Stimulated activated CD8-positive, alpha-beta memory T cell treated with anti-CD3 and anti-CD28 coated beads, Interleukin-15, amount 100 ng/mL, for 48 hours (primary cell): ENCODE measurements around the gene NEMF.
"Not testable (repeated sequence)": the region's sequence is repeated elsewhere in the genome, so short reads cannot be mapped to it uniquely, and the experiment has no call there.

ENCODE experiments used
- DNase-seq, 2 donors: peaks; one replicate each; pipeline ENCODE4 v3.0.0-alpha.2; 2020; ENCODE audit warnings: low read depth in 2 of 2

Gene NEMF

DNA sequence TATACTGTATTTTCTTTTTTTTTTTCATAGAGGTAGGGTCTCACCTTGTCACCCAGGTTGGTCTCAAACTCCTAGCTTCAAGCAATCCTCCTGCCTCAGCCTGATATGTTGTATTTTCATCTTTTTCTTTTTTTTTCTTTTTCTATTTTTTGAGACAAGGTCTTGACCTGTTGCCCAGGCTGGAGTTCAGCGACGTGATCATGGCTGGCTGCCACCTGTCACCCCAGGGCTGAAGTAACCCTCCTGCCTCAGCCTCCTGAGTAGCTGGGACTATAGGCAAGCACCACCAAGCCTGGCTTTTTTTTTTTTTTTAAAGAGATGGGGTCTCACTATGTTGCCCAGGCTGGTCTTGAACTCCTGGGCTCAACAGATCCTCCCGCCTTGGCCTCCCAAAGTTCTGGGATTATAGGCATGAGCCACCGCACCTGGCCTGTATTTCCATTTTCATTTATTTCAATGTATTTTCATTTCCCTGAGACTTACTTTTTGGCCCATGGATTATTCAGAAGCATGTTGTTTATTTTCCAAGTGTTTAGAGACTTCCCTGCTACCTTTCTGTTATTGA is 24.1 kb upstream of the NEMF start:
- no peak for DNase-seq

DNA sequence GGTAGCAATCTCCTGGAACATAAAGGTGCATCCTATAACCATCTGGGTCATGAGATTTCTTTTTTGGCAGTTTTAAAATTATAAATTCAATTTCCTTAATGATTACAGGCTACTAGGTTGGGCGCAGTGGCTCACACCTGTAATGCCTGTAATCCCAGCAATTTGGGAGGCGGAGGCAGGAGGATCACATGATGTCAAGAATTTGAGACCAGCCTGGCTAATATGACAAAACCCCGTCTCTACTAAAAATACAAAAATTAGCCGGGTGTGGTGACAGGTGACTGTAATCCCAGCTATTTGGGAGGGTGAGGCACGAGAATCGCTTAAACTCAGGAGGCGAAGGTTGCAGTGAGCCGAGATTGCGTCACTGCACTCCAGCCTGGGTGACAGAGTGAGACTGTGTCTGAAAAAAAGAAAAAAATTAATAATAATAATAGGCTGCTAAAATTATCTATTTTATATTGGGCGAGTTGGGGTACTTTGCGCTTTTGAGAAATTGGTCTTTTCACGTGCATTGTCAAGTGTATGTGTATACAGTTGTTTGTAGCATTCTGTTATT is 23.1 kb upstream of the NEMF start:
- DNase-seq, result no peak

DNA sequence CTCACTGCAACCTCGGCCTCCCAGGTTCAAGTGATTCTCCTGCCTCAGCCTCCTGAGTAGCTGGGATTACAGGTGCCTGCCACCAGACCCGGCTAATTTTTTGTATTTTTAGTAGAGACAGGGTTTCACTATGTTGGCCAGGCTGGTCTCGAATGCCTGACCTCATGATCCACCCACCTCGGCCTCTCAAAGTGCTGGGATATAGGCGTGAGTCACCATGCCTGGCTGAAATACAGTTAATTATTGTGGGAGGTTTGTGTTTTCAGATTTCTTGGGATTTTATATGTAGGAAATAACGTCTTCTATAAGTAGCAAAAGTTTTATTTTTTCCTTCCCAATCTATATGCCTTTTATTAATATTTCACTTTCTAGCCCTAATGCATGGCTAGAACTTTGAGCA is 21.0 kb upstream of the NEMF start:
- DNase-seq, result not testable (repeated sequence)

DNA sequence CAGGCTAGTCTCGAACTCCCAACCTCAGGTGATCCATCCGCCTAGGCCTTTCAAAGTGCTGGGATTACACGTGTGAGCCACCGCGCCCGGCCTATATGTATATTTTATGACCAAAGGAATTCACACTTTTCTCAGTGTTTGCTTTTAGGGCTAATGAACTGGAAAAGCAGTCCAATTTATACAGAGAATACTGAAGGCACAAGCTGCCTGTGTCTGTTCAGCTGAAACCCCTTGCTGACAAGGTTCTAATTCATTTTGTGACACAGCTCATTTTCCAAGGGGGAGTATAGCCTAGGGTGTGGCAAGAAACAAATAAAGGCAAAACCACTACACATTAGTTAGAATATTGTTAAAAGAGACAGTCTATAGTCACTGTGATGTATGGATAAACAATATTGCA is 18.3 kb upstream of the NEMF start:
- DNase-seq, result no peak

DNA sequence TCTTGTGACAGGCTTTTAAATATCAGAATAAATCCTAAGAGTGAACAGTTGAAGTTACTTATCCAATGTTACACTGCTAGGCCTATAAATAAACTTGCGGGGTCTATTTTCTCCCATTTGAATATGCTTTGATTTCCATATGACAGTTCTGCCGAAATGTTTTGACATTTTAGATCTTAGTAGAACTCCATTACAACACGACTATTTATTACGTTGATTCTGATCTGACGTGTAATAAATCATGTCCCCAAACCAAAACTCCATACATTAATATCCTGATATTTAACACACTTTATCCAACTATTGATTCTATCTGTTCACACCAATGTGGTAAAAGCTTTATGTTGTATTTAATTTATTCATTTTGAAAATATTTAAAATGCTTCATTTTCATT is 16.1 kb upstream of the NEMF start:
- DNase-seq, result no peak

DNA sequence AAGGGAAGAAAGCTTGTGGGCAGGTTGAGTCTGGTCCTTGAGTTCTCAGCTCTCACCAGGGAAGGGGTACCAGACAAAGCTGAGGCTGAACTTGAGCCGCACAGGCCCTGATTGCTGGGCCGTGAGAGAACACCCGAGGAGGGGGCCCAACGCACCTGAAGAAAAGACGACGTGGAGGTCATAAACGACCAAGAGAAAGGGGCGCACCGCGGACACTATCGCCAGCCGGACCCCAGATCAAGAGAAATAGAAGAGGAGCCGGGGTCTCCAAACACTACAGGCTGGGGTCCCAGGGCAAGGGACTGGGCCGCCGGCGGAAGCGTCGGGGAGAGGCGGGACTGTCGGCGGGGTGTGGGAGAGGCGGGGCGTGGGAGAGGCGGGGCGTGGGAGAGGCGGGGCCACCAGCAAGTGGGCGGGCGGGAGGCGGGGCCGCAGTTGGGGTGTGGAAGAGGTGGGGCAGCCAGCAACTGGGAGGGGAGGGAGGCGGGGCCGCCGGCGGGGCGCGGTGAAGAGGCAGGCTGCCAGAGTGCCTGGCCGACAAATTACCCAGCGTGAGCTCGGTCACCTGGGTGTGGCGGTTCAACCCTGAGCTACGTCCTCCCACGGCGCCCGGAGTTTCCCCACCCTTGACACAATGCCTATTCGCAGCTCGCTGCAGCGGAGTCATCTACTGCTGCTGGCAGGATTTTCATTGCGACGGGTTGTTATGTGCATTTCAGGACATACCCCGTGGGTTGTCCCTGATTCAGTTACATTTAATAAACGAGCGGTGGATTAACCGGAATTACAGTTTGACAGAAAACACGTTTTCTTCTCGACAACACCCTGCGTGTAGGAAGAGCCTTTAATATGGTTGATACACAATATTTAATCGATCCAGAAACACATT is 15.5 kb upstream of the NEMF start:
- DNase-seq, result peak; percentile 97 to 98

DNA sequence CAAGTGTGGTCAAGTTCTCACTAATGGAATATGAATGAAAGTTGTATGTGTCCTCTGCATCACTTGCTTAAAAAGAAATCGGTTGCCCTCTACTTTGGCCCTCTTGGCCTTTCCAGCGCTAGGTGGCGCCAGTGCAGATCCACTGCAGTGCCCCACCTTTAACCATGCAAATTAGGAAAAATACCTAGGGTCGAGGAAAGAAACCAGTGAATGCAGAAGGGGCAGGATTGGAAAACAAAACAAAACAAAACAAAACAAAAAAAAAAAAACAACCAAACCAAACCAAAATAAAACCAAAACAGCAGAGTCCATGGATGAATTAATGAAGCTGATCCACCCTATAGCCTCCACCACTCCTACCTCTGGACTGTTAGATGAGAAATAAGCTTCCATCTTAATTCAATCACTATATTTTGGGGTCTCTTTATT is 12.9 kb upstream of the NEMF start:
- peak; percentile 58 to 67 for DNase-seq

DNA sequence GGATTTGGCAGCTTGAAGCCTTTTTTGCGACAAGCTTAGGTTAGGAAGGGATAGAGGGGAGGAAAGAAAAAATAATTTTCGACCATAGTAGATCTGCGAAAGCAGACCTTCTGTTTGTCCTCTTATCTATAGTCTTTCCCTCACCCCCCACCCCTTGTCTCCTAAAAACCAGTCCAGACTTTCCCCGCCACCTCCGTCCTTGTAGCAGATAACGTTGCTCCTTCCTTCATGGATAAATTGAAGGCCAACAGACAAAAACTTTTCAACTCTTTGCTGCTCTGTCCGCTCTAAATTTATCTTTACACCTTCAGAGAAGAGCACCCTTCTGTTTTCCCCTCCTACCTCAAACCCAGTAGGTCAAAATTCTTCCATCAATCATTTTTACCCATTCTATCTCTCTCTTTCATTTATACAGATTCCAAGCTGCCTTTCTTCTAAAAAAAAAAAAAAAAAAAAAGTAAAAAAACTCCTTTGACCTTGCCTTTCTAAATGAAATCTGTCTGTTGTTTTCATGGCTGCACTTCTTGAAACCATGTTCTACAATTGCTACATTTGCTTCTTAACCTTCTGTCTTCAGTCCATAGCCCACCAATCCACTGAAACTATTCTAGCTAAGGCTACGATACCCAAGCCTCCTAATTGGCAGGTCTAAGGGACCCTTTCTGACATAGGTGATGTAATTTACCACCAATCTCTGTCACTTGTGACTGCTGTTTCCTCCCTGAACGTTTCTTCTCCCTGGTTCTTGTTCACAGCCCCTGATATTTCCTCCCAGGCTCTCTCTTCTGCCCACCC is 11.1 kb upstream of the NEMF start:
- no peak for DNase-seq

DNA sequence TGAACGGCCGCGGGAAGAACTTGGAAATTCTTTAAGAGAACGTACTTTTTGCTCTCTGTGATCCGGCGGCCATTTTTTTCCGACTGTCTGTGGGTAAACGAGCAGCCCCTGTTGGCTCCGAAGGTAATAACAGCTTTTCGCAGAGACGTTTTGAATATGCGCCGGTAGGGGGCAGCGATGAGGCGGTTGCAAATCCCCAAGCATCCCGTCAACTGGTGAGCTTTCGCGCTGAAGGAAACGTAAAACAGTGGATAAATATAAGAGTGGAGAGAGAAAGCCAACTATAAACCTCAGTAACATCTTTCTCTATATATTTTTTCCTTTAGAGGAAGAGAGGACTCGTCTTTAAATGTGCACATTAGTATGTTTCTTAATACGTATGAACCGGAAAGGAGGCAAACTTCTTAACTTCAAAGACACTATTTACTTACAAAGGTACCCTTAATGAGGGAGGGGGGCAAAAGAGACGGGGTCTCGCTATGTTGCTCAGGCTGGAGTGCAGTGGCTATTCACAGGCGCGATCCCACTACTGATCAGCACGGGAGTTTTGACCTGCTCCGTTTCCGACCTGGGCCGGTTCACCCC is 9.6 kb upstream of the NEMF start:
- DNase-seq, result peak; percentile 60 to 65

DNA sequence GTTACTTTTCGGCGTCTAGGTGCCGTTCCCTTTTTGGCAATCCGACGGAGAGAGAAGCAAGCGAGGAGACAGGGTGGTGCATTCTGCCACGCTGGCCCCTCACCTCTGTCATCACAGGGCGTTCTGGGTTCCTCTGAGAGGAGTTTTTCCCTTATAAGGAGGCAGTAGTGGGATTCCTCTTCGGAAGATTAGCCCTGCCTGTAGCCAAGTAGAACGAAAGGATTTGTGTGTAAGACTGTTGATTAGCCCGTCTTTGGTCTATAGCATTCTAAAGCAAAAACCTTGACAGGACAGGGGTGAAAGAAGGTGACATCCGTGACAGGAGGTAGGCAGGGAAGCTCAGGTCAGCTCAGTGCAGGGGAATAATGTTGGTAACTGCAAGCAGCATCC is 9.1 kb upstream of the NEMF start:
- peak in 1 of 2 donors; percentile 32 for DNase-seq

DNA sequence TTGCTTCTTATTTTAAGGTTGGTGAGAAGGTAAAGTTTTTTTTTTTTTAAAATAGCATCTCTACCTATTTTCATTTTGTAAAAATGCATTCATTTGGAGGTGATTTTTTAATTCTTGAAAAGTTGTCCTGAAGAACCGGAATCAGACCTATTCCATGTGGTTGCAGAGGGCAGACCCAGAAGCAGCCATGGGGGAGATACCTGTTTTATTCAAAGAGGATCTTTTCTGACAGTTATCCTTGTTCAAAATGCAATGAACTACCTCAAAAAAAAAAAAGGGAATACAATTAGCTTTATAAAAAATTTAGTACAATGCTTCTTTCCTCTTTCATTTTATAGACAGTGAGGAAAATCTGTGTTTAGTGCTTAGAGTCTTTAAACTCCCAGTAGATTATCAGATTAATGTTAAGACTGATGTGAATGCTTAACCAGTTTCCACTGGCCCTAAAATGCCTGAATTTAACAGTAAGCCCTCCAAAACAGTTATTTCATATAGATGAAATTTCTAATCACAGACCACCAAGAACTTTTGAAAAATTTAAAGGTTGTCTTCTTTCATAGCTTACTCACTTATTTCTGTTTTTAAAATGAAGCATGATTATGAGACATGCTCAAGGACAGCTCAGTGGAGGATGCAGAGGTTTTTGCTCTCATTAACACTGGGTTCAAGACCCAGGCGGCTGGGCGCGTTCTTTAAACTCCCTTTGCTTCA is 8.6 kb upstream of the NEMF start:
- no peak for DNase-seq

DNA sequence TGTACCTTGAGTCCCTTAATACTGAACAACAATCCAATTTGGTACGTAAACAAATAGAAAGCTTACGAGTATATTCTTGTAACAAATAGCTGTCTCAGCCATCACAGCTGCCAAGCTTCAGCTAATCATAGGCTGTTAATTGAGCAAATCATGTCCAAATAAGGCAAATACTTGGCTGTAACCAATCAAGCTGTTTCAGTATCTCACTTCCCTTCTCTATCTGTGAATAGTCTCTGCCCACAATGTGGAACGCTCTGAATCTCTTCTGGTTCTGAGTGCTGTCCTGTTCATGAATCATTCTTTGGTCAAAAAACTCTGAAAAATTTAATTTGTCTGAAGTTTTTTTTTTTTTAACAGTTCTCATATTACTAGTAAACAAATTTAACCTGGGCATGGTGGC is 5.8 kb upstream of the NEMF start:
- no peak for DNase-seq

DNA sequence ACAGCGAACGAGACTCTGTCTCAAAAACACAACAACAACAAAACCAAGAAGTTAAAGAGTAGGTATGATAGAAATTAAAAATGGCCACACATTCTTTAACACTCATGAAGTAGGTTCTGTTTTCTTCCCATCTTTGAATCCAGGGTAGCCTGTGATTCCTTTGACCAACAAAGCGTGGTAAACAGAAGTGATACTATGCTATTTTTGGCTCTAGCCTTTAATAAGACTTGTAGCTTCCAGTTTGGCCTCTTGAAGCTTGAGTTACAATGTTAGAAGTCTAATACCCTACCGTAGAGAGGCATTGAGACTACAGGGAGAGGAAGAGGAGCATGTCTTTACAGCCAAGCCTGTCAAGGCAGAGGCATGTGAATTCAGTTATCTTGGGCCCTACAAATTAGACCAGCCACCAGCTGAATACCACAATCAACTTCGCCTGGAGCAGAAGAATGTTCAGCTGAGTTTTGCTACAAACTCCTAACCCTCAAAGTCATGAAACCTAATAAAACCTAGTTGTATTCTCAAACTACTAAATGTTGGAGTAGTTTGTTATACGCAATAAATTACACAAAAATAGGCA is 4.9 kb upstream of the NEMF start:
- DNase-seq, result no peak

DNA sequence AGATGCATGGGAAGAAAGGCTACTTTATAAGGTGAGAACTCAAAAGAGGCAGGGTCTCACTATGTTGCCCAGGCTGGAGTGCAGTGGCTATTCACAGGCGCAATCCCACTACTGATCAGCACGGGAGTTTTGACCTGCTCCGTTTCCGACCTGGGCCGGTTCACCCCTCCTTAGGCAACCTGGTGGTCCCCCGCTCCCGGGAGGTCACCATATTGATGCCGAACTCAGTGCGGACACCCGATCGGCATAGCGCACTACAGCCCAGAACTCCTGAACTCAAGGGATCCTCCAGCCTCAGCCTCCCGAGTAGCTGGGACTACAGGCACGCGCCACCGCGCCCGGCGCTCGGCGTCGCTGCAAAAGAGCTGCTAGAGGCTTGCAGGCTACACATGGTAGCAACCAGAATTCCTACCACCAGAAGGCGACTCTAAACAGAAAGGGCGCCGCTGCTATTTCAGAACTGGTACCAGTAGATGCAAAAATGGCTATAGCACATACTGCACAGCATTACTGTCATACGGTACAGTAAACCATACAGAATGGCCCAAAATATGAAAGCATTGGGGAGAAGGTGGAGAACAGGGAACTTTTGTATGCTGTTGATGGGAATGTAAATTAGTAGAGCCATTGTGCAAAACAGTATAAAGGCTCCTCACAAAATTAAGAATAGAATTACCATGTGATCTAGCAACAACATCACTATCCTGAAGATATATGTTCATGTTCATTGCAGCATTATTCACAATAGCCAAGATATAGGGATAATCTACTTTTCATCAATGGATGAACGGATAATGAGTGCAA is 1.2 kb upstream of the NEMF start:
- DNase-seq, result peak; percentile 46 to 55

DNA sequence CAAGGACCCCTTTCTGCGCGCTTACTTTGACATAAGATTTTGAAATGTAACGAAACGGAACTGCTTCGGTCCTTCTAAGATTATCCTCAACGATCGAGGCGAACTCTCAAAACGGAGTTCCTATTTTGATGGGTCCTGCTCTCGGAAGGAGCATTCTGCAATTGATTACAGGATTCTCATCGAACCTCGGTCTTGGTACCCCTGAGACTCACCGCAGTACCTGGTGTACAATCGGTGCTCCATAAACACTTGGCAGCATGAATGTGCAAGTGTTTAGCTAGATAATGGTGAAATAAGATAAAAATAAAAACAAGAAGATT is 530 bp upstream of the NEMF start:
- no peak for DNase-seq

DNA sequence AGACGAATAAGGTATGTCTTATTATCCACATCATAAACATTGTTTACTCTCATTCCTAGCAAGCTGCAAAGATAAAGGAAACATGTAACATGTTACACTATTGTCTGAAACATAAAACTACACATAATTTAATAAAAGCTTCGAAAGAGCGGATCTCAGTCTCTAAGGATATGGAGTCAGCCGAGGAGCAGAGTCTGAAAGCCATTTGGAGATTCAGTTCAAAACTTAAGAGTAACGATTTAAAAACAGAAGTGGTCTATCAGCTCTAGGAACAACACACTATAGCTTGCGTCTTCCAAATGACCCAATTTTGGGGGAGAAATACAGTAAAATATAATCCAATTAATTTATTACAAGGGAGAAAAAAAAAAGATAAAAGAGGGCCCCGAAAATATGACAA is 775 bp downstream of the NEMF start:
- no peak for DNase-seq

DNA sequence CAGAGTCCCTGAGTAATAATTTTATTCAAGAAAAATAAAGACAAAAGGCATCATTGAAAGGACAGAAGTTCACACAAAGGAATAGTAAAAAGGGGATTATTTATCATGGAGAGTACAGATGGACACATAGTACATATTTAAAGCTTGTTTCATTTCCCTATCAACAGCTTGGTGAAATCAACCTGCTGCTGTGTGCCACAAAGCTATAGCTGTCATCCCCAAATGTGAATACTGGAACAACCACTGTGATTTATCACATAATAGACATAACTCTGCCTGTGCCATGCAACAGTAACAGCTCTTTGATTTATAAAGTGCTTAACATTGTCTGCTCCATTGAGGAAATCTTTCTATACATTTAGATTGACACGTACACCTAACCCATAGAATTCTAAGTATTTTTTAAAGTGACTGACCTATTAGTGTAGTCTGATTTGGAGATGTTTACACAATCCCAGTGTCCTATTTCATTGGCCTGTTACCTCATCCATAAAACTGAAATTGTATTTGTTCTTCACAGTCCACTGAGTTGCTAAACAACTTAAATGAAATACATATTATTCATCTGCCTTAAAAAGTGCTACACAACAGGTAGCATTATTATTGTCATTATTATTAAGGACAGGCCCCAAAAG is 3.3 kb downstream of the NEMF start:
- no peak for DNase-seq

DNA sequence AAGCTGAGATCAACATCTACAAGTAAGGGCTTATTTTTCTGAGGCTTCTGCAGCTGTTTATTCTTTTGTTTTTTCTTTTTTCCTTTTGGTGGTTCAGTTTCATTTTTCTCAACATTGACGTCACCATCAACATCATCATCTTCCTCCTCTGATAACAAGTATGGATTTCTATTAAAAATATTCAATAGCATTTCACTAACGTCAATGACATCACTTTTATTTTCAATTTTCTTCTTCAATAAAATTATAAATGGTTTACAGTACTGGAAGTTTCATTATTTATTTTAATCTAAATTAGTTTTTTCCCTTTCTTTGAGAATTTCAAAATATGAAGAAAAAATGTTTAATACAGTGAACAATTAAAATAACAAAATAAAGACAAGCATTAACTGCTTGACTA is 23.9 kb downstream of the NEMF start:
- no peak for DNase-seq

DNA sequence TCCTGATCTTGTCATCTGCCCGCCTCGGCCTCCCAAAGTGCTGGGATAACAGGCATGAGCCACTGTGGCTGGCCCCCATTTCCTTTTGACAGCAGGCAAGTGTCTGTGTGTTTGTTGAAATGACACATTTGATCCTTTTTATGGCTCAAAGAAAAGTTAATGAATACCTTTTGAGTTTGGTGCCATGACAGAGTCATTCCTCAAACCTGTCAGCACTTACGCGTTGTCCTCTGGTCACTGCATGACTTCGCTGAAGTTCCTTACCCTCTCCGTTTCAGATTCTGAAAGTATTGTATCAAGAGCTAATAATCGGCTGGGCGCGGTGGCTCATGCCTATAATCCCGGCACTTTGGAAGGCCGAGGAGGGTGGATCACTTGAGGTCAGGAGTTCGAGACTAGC is 32.4 kb downstream of the NEMF start:
- no peak for DNase-seq

DNA sequence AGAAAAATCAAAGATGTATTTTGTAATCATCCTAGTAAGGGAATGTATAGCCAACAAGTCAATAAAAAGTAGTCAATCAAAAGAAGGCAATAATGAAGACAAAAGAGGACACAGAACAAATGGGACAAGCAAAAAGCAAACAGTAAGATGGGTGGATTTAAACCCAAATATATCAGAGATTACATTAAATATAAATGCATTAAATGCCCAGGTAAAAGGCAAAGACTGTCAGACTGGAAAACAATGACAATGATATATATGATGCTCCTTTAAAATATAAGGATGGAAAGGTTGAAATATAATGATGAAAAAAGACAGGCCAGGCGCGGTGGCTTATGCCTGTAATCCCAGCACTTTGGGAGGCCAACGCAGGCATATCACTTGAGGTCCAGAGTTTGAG is 35.7 kb downstream of the NEMF start:
- no peak for DNase-seq
